Kidney capillary endothelial cell (primary cell): ENCODE measurements around the gene RNF115.

Experiments
- DNase-seq: peaks from one replicate; pipeline ENCODE4 v3.0.0-alpha.2; 2018; ENCODE audit warnings: low spot score

RNF115 gene

GRCh38 chr1:145701306-145701862 lies 122.5 kb downstream of the RNF115 start:
- no peak for DNase-seq

DNA sequence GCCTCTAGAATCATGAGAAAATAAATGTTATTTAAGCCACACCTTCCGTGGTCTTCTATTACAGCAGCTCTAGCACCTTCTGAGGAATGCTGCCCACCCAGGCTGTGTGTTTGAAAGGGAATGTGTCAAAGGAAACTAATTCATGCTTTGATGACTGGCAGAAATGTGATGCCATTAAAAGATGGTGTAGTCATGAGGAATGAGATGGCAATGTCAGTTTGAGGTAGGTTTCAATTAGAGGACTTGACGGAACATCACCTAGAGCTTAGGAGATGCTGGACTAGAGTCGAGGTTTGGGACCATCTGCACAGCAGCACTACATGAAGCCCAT lies 127.3 kb downstream of the RNF115 start:
- DNase-seq, result no peak

DNA sequence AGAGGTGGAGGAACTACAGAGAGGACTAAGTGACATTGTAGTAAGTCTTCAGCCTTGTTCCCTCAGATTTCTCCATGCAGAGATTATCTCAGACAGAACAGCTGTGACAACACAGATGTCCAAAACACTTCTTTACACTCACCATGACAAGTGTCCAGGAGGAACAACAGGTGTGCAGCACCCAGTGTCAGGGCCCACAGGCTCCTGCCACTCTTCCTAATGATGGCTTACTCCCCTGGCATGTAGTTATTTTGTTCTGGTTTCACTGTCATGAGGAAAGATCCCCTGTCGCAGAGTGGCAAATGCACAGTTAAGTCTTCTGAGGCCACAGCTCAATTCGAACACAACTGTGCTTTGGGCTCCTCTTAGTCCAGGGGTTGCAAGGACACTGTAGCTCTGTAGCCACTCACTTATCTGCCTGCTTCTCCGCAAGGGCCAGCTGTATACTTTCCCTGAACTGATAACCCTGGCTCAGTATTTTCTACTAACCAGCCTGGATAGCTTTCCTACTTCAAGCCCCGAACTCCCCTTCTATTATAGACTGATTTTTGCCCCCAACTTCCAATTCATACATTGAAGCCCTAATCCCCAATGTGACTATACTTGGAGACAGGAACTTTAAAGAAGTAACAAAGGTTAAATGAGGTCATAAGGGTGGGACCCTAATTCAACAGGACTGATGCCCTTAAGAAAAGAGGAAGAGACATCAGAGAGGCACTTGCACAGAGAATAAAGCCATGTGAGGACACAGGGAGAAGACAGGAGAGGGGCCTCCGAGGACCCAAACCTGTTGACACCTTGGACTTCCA lies 127.9 kb downstream of the RNF115 start:
- DNase-seq, result no peak

DNA sequence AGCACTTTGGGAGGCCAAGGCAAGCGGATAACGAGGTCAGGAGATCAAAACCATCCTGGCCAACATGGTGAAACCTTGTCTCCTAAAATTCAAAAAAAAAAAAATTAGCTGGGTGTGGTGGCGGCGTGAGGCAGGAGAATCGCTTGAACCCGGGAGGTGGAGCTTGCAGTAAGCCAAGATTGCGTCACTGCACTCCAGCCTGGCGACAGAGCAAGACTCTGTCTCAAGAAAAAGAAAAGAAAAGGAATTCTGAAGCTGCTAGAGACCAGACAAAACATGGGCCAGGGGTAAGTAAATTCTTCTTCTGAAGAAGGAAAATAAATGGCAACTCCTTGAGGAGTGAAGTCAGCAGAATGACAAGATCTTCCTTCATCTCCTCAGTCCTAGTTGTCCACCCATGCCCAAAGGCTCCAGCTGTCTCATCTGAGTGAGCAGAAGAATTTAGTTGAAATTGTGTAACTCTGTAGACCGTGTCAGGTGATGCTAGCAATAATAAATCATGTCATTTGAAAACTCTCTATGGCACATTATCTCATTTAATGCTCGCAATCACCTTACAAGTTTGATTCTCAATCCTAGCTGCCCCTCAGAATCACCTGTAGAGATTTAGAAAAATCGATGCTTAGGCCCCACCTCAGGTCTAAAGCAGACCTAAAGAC lies 131.0 kb downstream of the RNF115 start:
- no peak for DNase-seq

DNA sequence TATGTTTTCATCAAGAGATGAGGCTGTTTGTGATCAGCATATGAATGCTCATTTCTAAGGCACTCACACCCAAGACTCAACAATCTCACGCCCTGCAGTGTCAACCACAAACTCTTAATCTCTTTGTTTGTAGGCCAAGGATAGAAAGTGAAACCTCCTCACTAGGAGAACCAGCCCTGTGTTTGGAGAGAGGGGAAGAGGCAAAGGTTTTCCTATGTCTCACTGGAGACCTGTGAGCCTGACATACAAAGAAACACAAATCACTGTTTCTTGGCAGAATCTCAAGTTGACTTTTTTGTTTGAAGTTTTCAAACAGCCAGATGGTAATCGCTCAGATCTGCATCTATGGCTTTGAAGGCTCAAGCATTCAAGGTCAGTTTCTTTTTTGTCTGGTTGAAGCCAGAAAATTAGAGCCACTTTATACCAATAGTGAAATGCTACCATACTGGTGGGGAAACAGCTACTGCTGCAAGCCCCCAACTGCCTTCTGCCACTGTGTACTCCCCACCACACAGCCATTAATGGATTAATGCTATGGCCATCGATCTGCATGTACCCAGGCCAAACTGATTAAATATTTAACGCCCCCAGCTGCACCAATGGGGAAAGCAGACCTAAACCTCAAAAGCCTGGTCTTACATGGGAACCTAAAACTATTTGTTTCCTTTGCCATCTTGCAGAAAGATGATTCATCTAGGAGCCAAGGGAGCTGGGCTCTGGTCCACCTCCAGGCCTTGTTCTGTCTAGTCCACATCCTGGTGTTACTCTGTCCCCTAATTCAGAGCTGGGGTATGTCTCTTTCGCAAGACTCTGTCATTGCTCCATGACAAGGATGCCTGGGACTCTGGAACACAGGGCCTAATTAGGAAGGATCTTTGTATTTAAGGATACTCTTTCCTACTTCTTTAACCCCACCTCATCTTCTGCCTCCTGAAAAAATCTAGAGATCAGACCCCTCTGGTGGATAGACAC lies 133.0 kb downstream of the RNF115 start:
- no peak for DNase-seq

- no peak for DNase-seq
Observed at GRCh38 chr1:145689922-145690321, 134.0 kb downstream of the RNF115 start.

GRCh38 chr1:145688924-145689323 lies 135.0 kb downstream of the RNF115 start:
- DNase-seq, result no peak
